Cardiac muscle cell (in vitro differentiated cells and primary cell): ENCODE data around the gene AGAP1. TPM values are rescaled to one million over a fixed set of nuclear protein-coding genes. Genes with fewer than 3 reads are reported as not detected.

Experiments used
- DNase-seq, 2 donors: peaks; one replicate each; pipeline versions ENCODE4 v3.0.0 to v3.0.0-alpha.2; 2010 to 2017; ENCODE audit warnings: low read depth in 1 of 2, low spot score in 1 of 2
- H3K27ac ChIP-seq: fragments of 200-600 bp; sonication (generic); 2 replicates; pipeline ENCODE4 v1.5.1; 2016
- H3K27me3 ChIP-seq: fragments of 200-600 bp; sonication (generic); 2 replicates; pipeline ENCODE4 v1.6.0; 2016; ENCODE audit warnings: control low read depth
- H3K36me3 ChIP-seq: fragments of 200-600 bp; sonication (generic); 2 replicates; pipeline ENCODE4 v1.5.1; 2016; ENCODE audit warnings: control low read depth
- H3K4me1 ChIP-seq: fragments of 200-600 bp; sonication (generic); 2 replicates; pipeline ENCODE4 v1.8.1; 2017; ENCODE audit warnings: low read depth, mild to moderate bottlenecking, mixed run types
- H3K4me3 ChIP-seq: fragments of 200-600 bp; sonication (generic); 2 replicates; pipeline ENCODE4 v1.5.1; 2016; ENCODE audit warnings: mild to moderate bottlenecking
- H3K9me3 ChIP-seq: fragments of 200-600 bp; sonication (generic); 2 replicates; pipeline ENCODE4 v1.5.1; 2017; ENCODE audit warnings: low read depth, mild to moderate bottlenecking, control low read depth
- CTCF ChIP-seq: IDR thresholded peaks from 2 replicates; pipeline ENCODE4 v1.5.1; 2012; ENCODE audit warnings: low read depth, mild to moderate bottlenecking, low read length
- polyA plus RNA-seq: library from polyadenylated mRNA; unstranded; fragments of >200 nt; fragmentation: Nextera tagmentation; extraction: Ambion mirVana; gene quantifications from 2 replicates; pipeline ENCODE4 v1.2.1, GENCODE V29; 2016
- total RNA-seq: library from RNA; depleted of rRNA; stranded (reverse); fragments of >200 nt; gene quantifications from 2 replicates; pipeline ENCODE4 v1.2.3, GENCODE V29; 2016

The AGAP1 gene
- total and polyA plus RNA-seq, 2 experiments from 2014 or later, result 8.6 to 38.2 TPM

DNA sequence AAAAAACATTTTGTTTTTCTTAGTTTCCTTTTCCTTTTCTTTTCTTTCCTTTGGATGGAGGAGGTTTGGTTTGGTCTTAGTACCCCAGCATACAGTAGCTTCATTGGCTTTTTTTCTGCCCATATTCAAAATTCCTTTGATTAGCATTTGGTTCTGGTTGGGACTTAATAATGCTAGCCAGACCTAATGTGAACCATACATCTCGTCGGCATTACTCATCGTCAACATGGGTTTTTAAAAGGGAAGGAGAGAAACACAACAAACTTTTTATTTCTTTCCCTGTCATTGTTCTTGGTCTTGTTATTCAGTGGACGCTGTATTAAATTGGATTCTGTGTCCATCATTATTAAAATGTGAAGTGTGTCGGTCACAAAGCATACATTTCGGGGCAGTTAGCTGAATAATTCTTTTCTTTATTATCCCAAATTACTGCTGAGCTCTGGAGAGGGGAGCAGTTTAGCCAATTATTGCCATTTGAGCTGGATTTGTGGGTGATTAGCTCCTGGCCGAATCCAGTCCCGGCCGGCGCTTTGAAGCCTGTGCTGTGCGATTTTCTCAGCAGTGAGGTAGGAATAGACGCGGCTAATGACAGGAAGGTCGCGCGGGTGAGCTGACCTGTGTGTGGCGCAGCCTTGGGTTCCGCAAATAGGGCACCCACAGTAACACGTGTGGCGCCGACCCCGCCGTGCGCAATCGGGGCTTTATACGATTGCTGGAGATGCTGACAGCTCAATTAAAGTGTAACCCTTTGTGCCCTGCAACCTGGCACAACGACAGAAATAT lies 371.1 kb downstream of the AGAP1 start:
- peaks cover 15% of the 10 kb centered on the region for H3K4me1 ChIP-seq
- no peak overlapping the region for H3K27ac ChIP-seq

DNA sequence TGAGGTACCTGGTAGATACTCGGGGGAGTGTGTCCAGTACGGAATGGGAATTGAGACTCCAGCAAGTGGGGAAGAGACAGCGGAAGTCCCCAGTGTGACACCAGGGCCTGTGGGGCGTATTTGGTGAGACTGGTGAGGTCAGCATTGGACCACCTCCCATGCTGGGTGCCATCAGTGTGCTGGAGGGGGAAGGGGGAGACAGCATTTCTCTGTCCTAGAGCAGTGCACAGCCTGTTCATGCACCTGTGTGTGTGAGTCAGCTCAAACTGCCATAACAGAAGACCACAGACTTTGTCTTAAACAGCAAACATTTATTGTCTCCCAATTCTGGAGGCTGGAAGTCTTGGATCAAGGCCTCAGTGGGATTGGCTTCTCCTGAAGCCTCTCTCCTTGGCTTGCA lies 372.5 kb downstream of the AGAP1 start:
- Histone ChIP-seq H3K27ac (no peak overlapping the region), H3K27me3 (no peaks in the 10 kb centered on the region), H3K36me3 (no peaks in the 10 kb centered on the region), H3K4me3 (no peak overlapping the region), H3K4me1 (peaks cover 8% of the 10 kb centered on the region), H3K9me3 (no peaks in the 10 kb centered on the region)
- no peak for DNase-seq
- TF ChIP-seq CTCF, result no peak

More for the DNA sequence above, 371.1 kb downstream of the AGAP1 start:
- no peak for TF ChIP-seq CTCF
- no peak overlapping the region for H3K4me3 ChIP-seq
- DNase-seq, result no peak
- H3K9me3 ChIP-seq, result no peaks in the 10 kb centered on the region
- H3K27me3 ChIP-seq, result no peaks in the 10 kb centered on the region
- H3K36me3 ChIP-seq, result no peaks in the 10 kb centered on the region

- Histone ChIP-seq H3K27me3 (no peaks in the 10 kb centered on the region), H3K4me1 (no peaks in the 10 kb centered on the region), H3K36me3 (no peaks in the 10 kb centered on the region), H3K9me3 (no peaks in the 10 kb centered on the region), H3K4me3 (no peak overlapping the region), H3K27ac (no peak overlapping the region)
- peak in 1 of 2 donors; percentile 83 for DNase-seq
- peak; percentile 8 for TF ChIP-seq CTCF
Observed at GRCh38 chr2:235868224-235868623, 374.4 kb downstream of the AGAP1 start.

GRCh38 chr2:235868645-235869044 lies 374.8 kb downstream of the AGAP1 start:
- no peak for TF ChIP-seq CTCF
- Histone ChIP-seq H3K4me3 (no peak overlapping the region), H3K9me3 (no peaks in the 10 kb centered on the region), H3K27me3 (no peaks in the 10 kb centered on the region), H3K4me1 (no peaks in the 10 kb centered on the region), H3K36me3 (no peaks in the 10 kb centered on the region), H3K27ac (no peak overlapping the region)
- peak in 1 of 2 donors; percentile 36 for DNase-seq

DNA sequence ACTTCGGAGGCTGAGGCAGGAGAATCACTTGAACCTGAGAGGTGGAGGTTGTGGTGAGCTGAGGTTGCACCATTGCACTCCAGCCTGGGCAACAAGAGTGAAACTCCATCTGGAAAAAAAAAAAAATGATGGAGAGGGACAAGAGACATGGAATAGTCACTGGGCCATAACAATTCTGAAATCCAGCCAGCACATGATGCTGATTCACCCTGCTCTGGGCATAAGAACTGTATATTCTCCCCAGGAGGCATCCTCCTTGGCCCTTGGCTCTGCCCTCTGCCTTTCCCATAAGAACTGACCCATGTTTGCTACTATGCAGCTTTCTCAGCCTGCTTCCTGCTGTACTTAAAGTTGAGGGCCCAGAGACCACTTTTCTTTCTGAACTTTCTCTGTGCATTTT lies 376.7 kb downstream of the AGAP1 start:
- TF ChIP-seq CTCF, result no peak
- H3K36me3 ChIP-seq, result no peaks in the 10 kb centered on the region
- no peaks in the 10 kb centered on the region for H3K27me3 ChIP-seq
- DNase-seq, result no peak
- H3K9me3 ChIP-seq, result no peaks in the 10 kb centered on the region
- H3K4me1 ChIP-seq, result no peaks in the 10 kb centered on the region
- H3K4me3 ChIP-seq, result no peak overlapping the region
- H3K27ac ChIP-seq, result no peak overlapping the region
